ENCODE data around the gene SMIM33. TPM values are rescaled to one million over a fixed set of nuclear protein-coding genes. Genes with fewer than 3 reads are reported as not detected.

The SMIM33 gene
- total RNA-seq, 1 experiment from 2014 or later = not detected

GRCh38 chr5:139454568-139455290 lies 16.1 kb upstream of the SMIM33 start:
- ATAC-seq = peak; percentile 37; the same call in 1 of the 2 replicates
- Mint-ChIP-seq H3K4me3 (no peak overlapping the region), H3K27ac (no peak overlapping the region; the same call in 1 of the 2 replicates), H3K36me3 (no peaks in the 10 kb centered on the region), H3K4me1 (peaks cover 7% of the 10 kb centered on the region), H3K27me3 (ENCODE audit: low read depth) (no peaks in the 10 kb centered on the region), H3K9me3 (no peaks in the 10 kb centered on the region)
- POLR2A ChIA-PET = no interaction called here
- CTCF ChIA-PET = interaction anchor here (1.2 kb wide), 1 partner anchor 333 kb away, joined by 3 read pairs; no protein-coding TSS in a partner anchor
- DNase-seq (ENCODE audit: low spot score) = no peak
- no peak for TF ChIP-seq FOXJ3 (CRISPR knock-in tag; IDR thresholded peaks at IDR 0.05; ENCODE audit: borderline replicate concordance)
- no peak for TF ChIP-seq NFE2L1 (CRISPR knock-in tag; IDR thresholded peaks at IDR 0.05)
- no peak for TF ChIP-seq E2F1 (CRISPR knock-in tag; IDR thresholded peaks at IDR 0.05)

- peak overlapping the region; percentile 36; the same call in 1 of the 2 replicates for H3K27ac Mint-ChIP-seq
- H3K4me1 Mint-ChIP-seq = peaks cover 24% of the 10 kb centered on the region
- H3K36me3 Mint-ChIP-seq = no peaks in the 10 kb centered on the region
- DNase-seq (ENCODE audit: low spot score) = no peak
- ChIA-PET CTCF (interaction anchor here (0.6 to 1.2 kb wide), 2 partner anchors 319 to 1165 kb away, joined by 3 to 4 read pairs; no protein-coding TSS in a partner anchor), POLR2A (no interaction called here)
- no peak for ATAC-seq
- H3K9me3 Mint-ChIP-seq = no peaks in the 10 kb centered on the region
- no peak overlapping the region for H3K4me3 Mint-ChIP-seq
- TF ChIP-seq FOXP4 (CRISPR knock-in tag; IDR thresholded peaks at IDR 0.05) (no peak), ATF6 (CRISPR knock-in tag; IDR thresholded peaks at IDR 0.05) (no peak), MYBL2 (CRISPR knock-in tag; IDR thresholded peaks at IDR 0.05) (no peak), RELA (CRISPR knock-in tag; IDR thresholded peaks at IDR 0.05; ENCODE audit: borderline replicate concordance) (no peak), CBFB (CRISPR knock-in tag; IDR thresholded peaks at IDR 0.05; ENCODE audit: low read depth) (no peak), GRHL2 (CRISPR knock-in tag; IDR thresholded peaks at IDR 0.05; ENCODE audit: insufficient replicate concordance, severe bottlenecking) (no peak), MAX (CRISPR knock-in tag; IDR thresholded peaks at IDR 0.05) (no peak), CREB1 (CRISPR knock-in tag; IDR thresholded peaks at IDR 0.05) (no peak), GTF2I (CRISPR knock-in tag; conservative IDR thresholded peaks at IDR 0.05) (no peak), E2F4 (CRISPR knock-in tag; IDR thresholded peaks at IDR 0.05; ENCODE audit: borderline replicate concordance, low read depth) (no peak), ZNF423 (CRISPR knock-in tag; IDR thresholded peaks at IDR 0.05) (no peak), OVOL2 (CRISPR knock-in tag; IDR thresholded peaks at IDR 0.05; ENCODE audit: borderline replicate concordance) (no peak), TP53 (CRISPR knock-in tag; IDR thresholded peaks at IDR 0.05) (no peak)
- no peaks in the 10 kb centered on the region for H3K27me3 Mint-ChIP-seq (ENCODE audit: low read depth)
These were observed 14.0 kb upstream of the SMIM33 start for GRCh38 chr5:139456776-139457175.
